ENCODE data around the gene ZNF419. TPM values are rescaled to one million over a fixed set of nuclear protein-coding genes. Genes with fewer than 3 reads are reported as not detected.

ZNF419 gene
- total and polyA plus RNA-seq, 9 of the 15 experiments (the other 6 are each of a cell fraction or from before 2014, with no cell fraction given) = 0.07 to 5.4 (median 1.5) TPM

- peak; percentile 72; the same call in 1 of the 2 replicates for TF ChIP-seq TFAP4 (CRISPR knock-in tag; IDR thresholded peaks at IDR 0.05; ENCODE audit: borderline replicate concordance)
- TF ChIP-seq TEAD4 (IDR thresholded peaks at IDR 0.05; ENCODE audit: low read length) = no peak
- no peak for TF ChIP-seq TEAD4 (CRISPR knock-in tag; IDR thresholded peaks at IDR 0.05; ENCODE audit: borderline replicate concordance)
- no peak for TF ChIP-seq PHF21A (IDR thresholded peaks at IDR 0.05; ENCODE audit: borderline replicate concordance, low read depth)
- TF ChIP-seq NR2C2 (CRISPR knock-in tag; IDR thresholded peaks at IDR 0.05) = no peak
- peak; percentile 63; the same call in 1 of the 2 replicates for TF ChIP-seq NR2C2 (tag; IDR thresholded peaks at IDR 0.05)
- TF ChIP-seq ZNF274 (IDR thresholded peaks at IDR 0.05; ENCODE audit: borderline replicate concordance, low read depth, low read length) = no peak
- no peak for TF ChIP-seq CBX3 (IDR thresholded peaks at IDR 0.05; ENCODE audit: borderline replicate concordance in 1 of 2, low read length in 2 of 2)
- no peak for TF ChIP-seq HDGF (IDR thresholded peaks at IDR 0.05)
- no peak for TF ChIP-seq MAFK (IDR thresholded peaks at IDR 0.05; ENCODE audit: low read length)
- no peak for TF ChIP-seq CREB1 (IDR thresholded peaks at IDR 0.05)
- TF ChIP-seq CREB1 (CRISPR knock-in tag; IDR thresholded peaks at IDR 0.05) = peak; percentile 35; the same call in 1 of the 2 replicates
- TF ChIP-seq RBM34 (IDR thresholded peaks at IDR 0.05; ENCODE audit: borderline replicate concordance, insufficient read depth, low read length) = no peak
- no peak for TF ChIP-seq ESRRA (IDR thresholded peaks at IDR 0.05; ENCODE audit: borderline replicate concordance, low read depth)
- TF ChIP-seq SRSF1 (IDR thresholded peaks at IDR 0.05; ENCODE audit: low read depth, low read length) = no peak
- TF ChIP-seq NR3C1 (CRISPR knock-in tag; IDR thresholded peaks at IDR 0.05) = no peak
- TF ChIP-seq POLR2H (tag; IDR thresholded peaks at IDR 0.05; ENCODE audit: low read depth) = no peak
- TF ChIP-seq ATF1 (CRISPR knock-in tag; IDR thresholded peaks at IDR 0.05) = no peak
- TF ChIP-seq ATF1 (tag; IDR thresholded peaks at IDR 0.05) = peak; percentile 57
- TF ChIP-seq SNAPC5 (CRISPR knock-in tag; IDR thresholded peaks at IDR 0.05) = no peak
- TF ChIP-seq XRCC3 (IDR thresholded peaks at IDR 0.05) = no peak
- TF ChIP-seq HINFP (tag; conservative IDR thresholded peaks at IDR 0.05; ENCODE audit: low read depth) = no peak
- TF ChIP-seq CBX1 (IDR thresholded peaks at IDR 0.05; ENCODE audit: low read depth) = 0 out of 2 replicates have a peak, but pooled peaks have one; percentile 45
- TF ChIP-seq ZNF197 (CRISPR knock-in tag; IDR thresholded peaks at IDR 0.05; ENCODE audit: low read depth) = no peak
- no peak for TF ChIP-seq HNRNPL (IDR thresholded peaks at IDR 0.05; ENCODE audit: low read depth, low read length)
- no peak for TF ChIP-seq MYC (IDR thresholded peaks at IDR 0.05; ENCODE audit: low read depth, low read length)
- no peak for TF ChIP-seq MYC (CRISPR knock-in tag; IDR thresholded peaks at IDR 0.05; ENCODE audit: borderline replicate concordance, low read depth)
- no peak for TF ChIP-seq MCM2 (IDR thresholded peaks at IDR 0.05; ENCODE audit: low read depth)
These were observed 10.2 kb upstream of the ZNF419 start, which contains the start of gene ZNF772 (continued) for GRCh38 chr19:57477191-57478008.

All from K562 (cell line).